ENCODE measurements around the gene FANCM.

FANCM gene

GRCh38 chr14:45222485-45223262 is 86.9 kb downstream of the FANCM start:
- in situ Hi-C loops (cut with MboI; ENCODE audit: low sequenced_read_pairs), result no loop called here

DNA sequence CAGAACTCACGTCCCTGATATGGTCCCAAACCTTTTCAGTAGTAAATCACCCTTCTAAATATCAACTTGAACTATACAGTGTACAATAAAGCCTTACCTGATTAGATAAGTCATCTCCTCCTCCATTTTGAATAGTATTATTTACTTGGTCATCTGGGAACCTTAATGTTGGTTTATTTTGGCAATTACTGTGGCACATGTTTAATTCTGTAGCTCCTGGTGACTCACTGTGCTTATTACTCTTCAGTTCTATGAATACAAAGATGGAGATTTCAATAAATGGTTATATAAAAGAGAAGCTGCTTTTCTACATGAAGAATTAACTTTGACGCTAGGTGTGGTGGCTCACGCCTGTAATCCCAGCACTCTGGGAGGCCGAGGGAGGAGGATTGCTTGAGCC is 91.8 kb downstream of the FANCM start:
- in situ Hi-C loops (cut with MboI; ENCODE audit: low sequenced_read_pairs), result no loop called here

DNA sequence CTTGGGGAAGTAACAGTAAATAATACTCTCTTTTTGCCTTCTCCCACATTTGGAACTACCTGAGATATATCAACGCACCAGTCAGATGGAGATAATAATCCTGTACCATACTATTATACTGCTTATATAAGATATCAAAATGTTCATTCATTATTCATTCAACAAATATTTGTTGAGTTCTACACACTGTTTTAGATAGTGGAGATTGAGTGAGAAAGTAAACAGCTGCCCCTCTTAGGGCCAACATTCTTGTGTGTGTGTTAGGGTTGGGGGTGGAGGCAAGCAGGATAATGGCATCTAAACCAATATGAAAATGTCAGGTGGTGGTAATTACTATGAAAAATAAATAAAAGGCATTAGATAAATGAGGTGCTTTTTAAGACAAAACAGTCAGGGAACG is 103.3 kb downstream of the FANCM start:
- in situ Hi-C loops (cut with MboI; ENCODE audit: low sequenced_read_pairs), result no loop called here

GRCh38 chr14:45242706-45243105 is 107.0 kb downstream of the FANCM start:
- in situ Hi-C loops (cut with MboI; ENCODE audit: low sequenced_read_pairs), result no loop called here

- in situ Hi-C loops (cut with MboI; ENCODE audit: low sequenced_read_pairs), result no loop called here
Observed at GRCh38 chr14:45246151-45246550, 110.4 kb downstream of the FANCM start.

DNA sequence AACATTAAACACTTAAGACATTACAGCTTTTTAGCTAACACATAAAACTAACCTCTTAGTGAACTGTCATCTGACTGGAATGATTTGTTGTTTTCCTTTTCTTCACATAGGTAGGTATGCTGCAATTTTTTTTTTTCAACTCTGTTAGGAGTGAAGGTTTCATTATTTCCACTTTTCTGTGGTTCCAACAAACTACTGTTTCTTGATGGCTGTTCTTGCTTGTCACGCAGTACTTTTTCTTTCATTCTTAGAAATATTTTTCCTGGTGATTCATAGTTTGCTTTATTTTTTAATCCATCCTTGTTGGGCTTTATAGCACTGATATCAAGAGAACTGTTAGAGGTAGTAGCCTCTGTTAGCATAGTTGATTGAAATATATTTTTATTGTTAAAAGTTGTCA is 111.0 kb downstream of the FANCM start:
- in situ Hi-C loops (cut with MboI; ENCODE audit: low sequenced_read_pairs), result no loop called here

GRCh38 chr14:45247427-45247826 is 111.7 kb downstream of the FANCM start:
- in situ Hi-C loops (cut with MboI; ENCODE audit: low sequenced_read_pairs), result no loop called here

GRCh38 chr14:45249856-45250575 is 114.3 kb downstream of the FANCM start:
- in situ Hi-C loops (cut with MboI; ENCODE audit: low sequenced_read_pairs), result no loop called here
